Osteoblast (primary cell): Measurements from ENCODE around the gene ERI2. TPM values are rescaled to one million over a fixed set of nuclear protein-coding genes. Genes with fewer than 3 reads are reported as not detected.

Experiments
- DNase-seq: peaks from one replicate; pipeline ENCODE4 v3.0.0; 2011; ENCODE audit warnings: low spot score, mixed read lengths; ENCODE audit not compliant: insufficient read length; ENCODE audit errors: missing footprints
- H2AFZ ChIP-seq: 2 replicates; pipeline ENCODE4 v1.6.0; 2011; ENCODE audit warnings: mild to moderate bottlenecking, low read length
- H3K27ac ChIP-seq: 2 replicates; pipeline ENCODE4 v1.5.1; 2011; ENCODE audit warnings: mild to moderate bottlenecking, low read depth, low read length, moderate library complexity
- H3K27me3 ChIP-seq: 2 replicates; pipeline ENCODE4 v1.6.0; 2012; ENCODE audit warnings: mild to moderate bottlenecking, control low read depth, inconsistent platforms, low read length, moderate library complexity; ENCODE audit not compliant: insufficient read depth
- H3K36me3 ChIP-seq: 2 replicates; pipeline ENCODE4 v1.5.1; 2011; ENCODE audit warnings: mild to moderate bottlenecking, low read length, control low read depth, moderate library complexity; ENCODE audit not compliant: insufficient read depth
- H3K4me1 ChIP-seq: 2 replicates; pipeline ENCODE4 v1.5.1; 2011; ENCODE audit warnings: mild to moderate bottlenecking, low read length, control low read depth, moderate library complexity; ENCODE audit not compliant: insufficient read depth
- H3K4me2 ChIP-seq: 2 replicates; pipeline ENCODE4 v1.6.0; 2011; ENCODE audit warnings: mild to moderate bottlenecking, low read length; ENCODE audit not compliant: insufficient read depth
- H3K4me3 ChIP-seq: fragments of 200-600 bp; sonication (generic); 3 replicates; pipeline ENCODE4 v1.5.1; 2012; ENCODE audit warnings: mild to moderate bottlenecking, low read length, inconsistent platforms; ENCODE audit not compliant: insufficient read depth
- H3K79me2 ChIP-seq: 2 replicates; pipeline ENCODE4 v1.6.0; 2012; ENCODE audit warnings: mild to moderate bottlenecking, low read length, control low read depth, inconsistent platforms; ENCODE audit not compliant: insufficient read depth
- H3K9me3 ChIP-seq: 2 replicates; pipeline ENCODE4 v1.5.1; 2011; ENCODE audit warnings: low read depth, low read length, control low read depth
- H4K20me1 ChIP-seq: 2 replicates; pipeline ENCODE4 v1.6.0; 2012; ENCODE audit warnings: mild to moderate bottlenecking, low read length, control low read depth; ENCODE audit not compliant: insufficient read depth
- CTCF ChIP-seq: IDR thresholded peaks from 2 replicates; pipeline ENCODE4 v1.5.1; 2011; ENCODE audit warnings: mild to moderate bottlenecking, low read depth, low read length, moderate library complexity; ENCODE audit errors: extremely low read depth
- total RNA-seq: library from RNA; depleted of rRNA; stranded (reverse); fragments of >200 nt; gene quantifications from 2 replicates; pipeline ENCODE4 v1.2.3, GENCODE V29; 2012

Gene ERI2
- total RNA-seq, 1 donor: 21.0 TPM

GRCh38 chr16:20781697-20782096, 24.6 kb downstream of the ERI2 start:
- Histone ChIP-seq H3K4me1 (no peaks in the 10 kb centered on the region), H3K4me2 (no peak overlapping the region), H2AFZ (no peak overlapping the region), H3K27ac (no peak overlapping the region), H3K79me2 (no peaks in the 10 kb centered on the region), H3K36me3 (no peaks in the 10 kb centered on the region), H4K20me1 (no peaks in the 10 kb centered on the region), H3K27me3 (no peaks in the 10 kb centered on the region), H3K9me3 (no peaks in the 10 kb centered on the region), H3K4me3 (no peak overlapping the region)
- TF ChIP-seq CTCF: no peak
- DNase-seq: no peak

GRCh38 chr16:20774703-20775362, 31.4 kb downstream of the ERI2 start:
- no peaks in the 10 kb centered on the region for H3K27me3 ChIP-seq
- TF ChIP-seq CTCF: peak; percentile 88
- no peaks in the 10 kb centered on the region for H3K9me3 ChIP-seq
- no peaks in the 10 kb centered on the region for H4K20me1 ChIP-seq
- H3K4me3 ChIP-seq: no peak overlapping the region
- no peak overlapping the region for H3K4me2 ChIP-seq
- no peak overlapping the region for H3K27ac ChIP-seq
- H2AFZ ChIP-seq: peak overlapping the region; percentile 57
- DNase-seq: peak; percentile 54
- H3K36me3 ChIP-seq: no peaks in the 10 kb centered on the region
- no peaks in the 10 kb centered on the region for H3K79me2 ChIP-seq
- no peaks in the 10 kb centered on the region for H3K4me1 ChIP-seq

GRCh38 chr16:20773679-20774078, 32.6 kb downstream of the ERI2 start:
- TF ChIP-seq CTCF: no peak
- Histone ChIP-seq H3K27ac (no peak overlapping the region), H3K36me3 (no peaks in the 10 kb centered on the region), H3K79me2 (no peaks in the 10 kb centered on the region), H3K4me1 (no peaks in the 10 kb centered on the region), H3K27me3 (no peaks in the 10 kb centered on the region), H3K4me2 (no peak overlapping the region), H3K9me3 (no peaks in the 10 kb centered on the region), H4K20me1 (no peaks in the 10 kb centered on the region), H2AFZ (no peak overlapping the region), H3K4me3 (no peak overlapping the region)
- no peak for DNase-seq

- DNase-seq: no peak
- H3K4me3 ChIP-seq: no peak overlapping the region
- no peaks in the 10 kb centered on the region for H3K79me2 ChIP-seq
- H3K27me3 ChIP-seq: no peaks in the 10 kb centered on the region
- TF ChIP-seq CTCF: no peak
- H3K4me1 ChIP-seq: no peaks in the 10 kb centered on the region
- no peaks in the 10 kb centered on the region for H4K20me1 ChIP-seq
- no peak overlapping the region for H3K27ac ChIP-seq
- H3K36me3 ChIP-seq: no peaks in the 10 kb centered on the region
- no peak overlapping the region for H3K4me2 ChIP-seq
- H2AFZ ChIP-seq: no peak overlapping the region
- H3K9me3 ChIP-seq: no peaks in the 10 kb centered on the region
Observed at GRCh38 chr16:20768818-20769217, 37.5 kb downstream of the ERI2 start.
